CD4-positive, alpha-beta T cell treated with Interleukin-12 subunit alpha and Interleukin-12 subunit beta, for 1 hour (primary cell): Measurements from ENCODE around the gene FOXP1.

ENCODE experiments used
- DNase-seq: peaks from one replicate; pipeline ENCODE4 v3.0.0-alpha.2; 2020

The FOXP1 gene

GRCh38 chr3:71288269-71288930 lies 295.1 kb downstream of the FOXP1 start:
- no peak for DNase-seq

DNA sequence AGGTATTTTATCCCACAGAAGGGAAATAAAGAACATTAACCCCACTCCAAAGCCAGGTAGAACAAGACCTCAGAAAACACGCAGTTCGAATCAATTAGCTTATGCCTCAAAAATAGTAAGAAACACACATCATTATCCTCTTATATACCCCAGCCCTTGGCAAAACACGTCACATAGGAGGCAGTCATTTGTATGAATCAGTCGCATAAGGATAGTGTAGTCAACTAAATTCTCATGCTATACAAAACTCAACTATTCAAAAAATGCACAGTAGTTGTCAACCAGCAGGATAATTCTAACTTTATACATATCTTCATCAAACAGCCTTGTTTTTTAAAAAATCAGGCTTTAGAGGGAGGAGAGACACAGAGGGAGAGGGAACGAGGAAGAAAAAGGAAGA lies 298.4 kb downstream of the FOXP1 start:
- DNase-seq: no peak

DNA sequence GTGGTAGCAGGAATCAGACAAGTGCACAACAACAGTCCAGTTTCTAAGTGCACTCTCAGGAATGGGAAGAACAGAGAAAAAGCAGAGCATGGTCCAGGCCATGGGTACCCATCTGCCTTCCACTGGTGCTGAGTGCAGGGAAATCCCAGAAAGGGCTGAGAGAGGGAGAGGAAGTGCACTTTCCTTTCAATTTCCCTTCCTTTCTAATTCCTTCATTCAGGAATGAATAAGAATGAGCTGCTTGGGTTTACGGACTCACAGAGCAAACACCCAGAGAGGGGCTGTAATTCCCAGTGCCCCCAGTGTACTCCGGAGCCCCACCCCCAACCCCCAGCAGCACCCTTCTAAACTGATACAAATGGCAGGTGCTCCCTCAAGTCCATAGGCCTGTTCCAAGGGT lies 300.6 kb downstream of the FOXP1 start:
- DNase-seq: no peak

DNA sequence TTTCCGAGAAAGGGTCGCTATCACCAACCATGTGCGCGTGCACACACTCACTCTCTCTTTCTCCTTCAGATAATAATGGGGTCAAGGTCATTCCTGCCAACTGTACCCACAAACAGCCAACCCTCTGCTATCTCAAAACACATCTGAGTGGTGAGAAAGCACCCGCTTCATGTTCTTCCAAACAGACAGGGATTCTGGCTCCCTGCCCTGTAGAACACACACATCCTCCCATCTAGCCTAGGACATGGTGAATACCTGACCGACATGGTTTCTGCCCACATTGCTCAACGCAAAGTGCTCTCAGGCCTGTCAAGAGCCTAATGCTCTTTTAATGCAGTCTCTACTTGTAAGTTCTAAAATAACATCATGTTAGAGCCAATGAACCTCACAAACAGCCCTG lies 302.2 kb downstream of the FOXP1 start:
- no peak for DNase-seq

- no peak for DNase-seq
Observed at GRCh38 chr3:71277341-71277740, 306.2 kb downstream of the FOXP1 start.

DNA sequence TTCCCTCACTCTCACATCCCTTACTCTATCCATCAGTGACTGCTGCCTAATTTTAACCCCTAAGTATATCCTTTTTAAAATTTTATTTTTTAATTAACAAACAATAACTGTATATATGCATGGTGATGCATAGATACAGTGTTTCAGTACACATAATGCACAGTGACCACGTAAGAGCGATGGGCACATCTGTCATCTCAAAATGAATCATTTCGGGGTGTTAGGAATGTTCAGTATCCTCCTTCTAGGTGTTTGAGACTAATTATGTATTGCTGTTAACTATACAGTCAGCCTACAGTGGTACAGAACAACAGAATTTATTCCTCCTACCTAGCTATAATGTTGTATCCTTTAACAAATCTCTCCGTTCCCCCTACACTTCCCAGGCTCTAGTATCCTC lies 307.0 kb downstream of the FOXP1 start:
- no peak for DNase-seq

GRCh38 chr3:71273453-71273852 lies 310.1 kb downstream of the FOXP1 start:
- DNase-seq: no peak

GRCh38 chr3:71271596-71271995 lies 311.9 kb downstream of the FOXP1 start:
- no peak for DNase-seq

- DNase-seq: peak; percentile 7
Observed at GRCh38 chr3:71269906-71270305, 313.6 kb downstream of the FOXP1 start.

- no peak for DNase-seq
Observed at GRCh38 chr3:71268462-71268999, 315.0 kb downstream of the FOXP1 start.

DNA sequence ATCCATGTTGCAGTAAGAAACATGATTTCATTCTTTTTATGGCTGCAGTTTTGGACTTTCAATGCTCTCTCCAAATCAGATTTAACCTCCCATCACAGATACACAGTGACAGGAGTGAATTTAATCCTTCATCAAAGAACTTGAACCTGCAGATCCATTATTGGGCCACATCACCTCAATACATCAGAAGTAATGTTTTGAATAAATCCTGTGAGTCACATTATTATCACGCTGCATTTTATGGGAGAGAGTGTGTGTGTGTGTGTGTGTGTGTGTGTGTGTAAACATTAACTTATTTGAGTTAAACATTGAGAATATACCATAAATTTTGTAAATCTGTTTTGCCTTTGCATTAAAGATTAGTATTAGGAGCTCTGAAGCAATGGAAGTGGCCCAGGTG lies 316.7 kb downstream of the FOXP1 start:
- no peak for DNase-seq

- DNase-seq: no peak
Observed at GRCh38 chr3:71265365-71265915, 318.1 kb downstream of the FOXP1 start.

- DNase-seq: no peak
Observed at GRCh38 chr3:71264840-71265239, 318.7 kb downstream of the FOXP1 start.

- DNase-seq: no peak
Observed at GRCh38 chr3:71262364-71263265, 320.9 kb downstream of the FOXP1 start.

- no peak for DNase-seq
Observed at GRCh38 chr3:71260782-71261181, 322.7 kb downstream of the FOXP1 start.

- no peak for DNase-seq
Observed at GRCh38 chr3:71258526-71258925, 325.0 kb downstream of the FOXP1 start.

- no peak for DNase-seq
Observed at GRCh38 chr3:71258116-71258515, 325.4 kb downstream of the FOXP1 start.

GRCh38 chr3:71255498-71255897 lies 328.0 kb downstream of the FOXP1 start:
- DNase-seq: no peak

DNA sequence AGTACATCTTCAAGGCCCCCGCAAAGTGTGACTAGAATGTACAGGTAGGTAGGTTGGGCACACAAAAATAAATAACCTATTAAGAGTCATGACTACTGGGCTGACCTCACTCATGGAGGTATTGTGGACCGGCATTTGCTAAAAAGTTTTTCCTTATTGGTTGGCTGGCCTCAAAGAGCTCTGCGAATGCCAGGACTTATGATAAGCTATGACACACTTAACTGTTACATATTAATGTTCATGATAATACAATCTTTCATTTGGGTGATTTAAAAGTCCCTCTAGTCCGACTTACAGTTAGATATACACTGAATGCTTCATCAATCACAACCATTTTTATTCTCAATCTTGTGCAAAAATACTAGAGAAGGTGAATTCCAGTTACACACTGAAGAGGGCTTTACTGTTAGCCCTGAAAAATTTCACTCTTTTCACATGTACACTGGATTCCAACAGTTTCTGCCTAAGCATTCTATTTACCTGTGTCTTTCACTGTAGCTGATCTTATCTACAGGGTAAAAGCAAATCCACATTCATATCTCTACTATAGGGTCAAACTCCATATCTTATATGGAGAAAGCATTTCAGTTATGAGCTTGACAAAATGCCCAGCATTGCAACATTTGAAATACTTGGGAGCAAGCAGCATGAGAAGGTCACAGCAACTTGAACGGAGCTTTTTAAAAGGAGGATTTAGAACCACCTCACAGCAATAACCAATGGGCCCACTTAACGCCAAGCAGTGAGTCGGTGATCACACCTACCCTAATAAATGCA lies 329.1 kb downstream of the FOXP1 start:
- no peak for DNase-seq

- no peak for DNase-seq
Observed at GRCh38 chr3:71253169-71253568, 330.4 kb downstream of the FOXP1 start.

GRCh38 chr3:71252466-71252865 lies 331.1 kb downstream of the FOXP1 start:
- no peak for DNase-seq

GRCh38 chr3:71251156-71251775 lies 332.3 kb downstream of the FOXP1 start:
- DNase-seq: no peak

DNA sequence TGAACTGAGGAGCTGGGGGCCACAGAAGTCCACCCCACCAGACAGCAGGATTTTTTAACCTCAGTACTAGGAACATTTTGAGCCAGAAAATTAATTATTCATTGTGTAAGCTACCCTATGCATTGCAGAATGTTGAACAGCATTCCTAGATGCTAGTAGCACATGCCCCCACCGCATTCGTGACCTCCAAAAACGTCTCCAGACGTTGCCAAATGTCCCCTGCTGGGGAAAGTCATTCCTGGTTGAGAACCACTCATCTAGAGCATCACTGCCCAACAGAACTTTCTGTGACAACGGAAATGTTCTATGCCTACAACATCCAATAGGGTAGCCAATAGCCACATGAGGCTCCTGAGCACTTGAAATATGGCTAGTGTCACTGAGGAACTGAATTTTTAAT lies 333.5 kb downstream of the FOXP1 start:
- no peak for DNase-seq
